ENCODE results near the gene PRR11.
"Not testable (repeated sequence)": the region's sequence is repeated elsewhere in the genome, so short reads cannot be mapped to it uniquely, and the experiment has no call there.

GRCh38 chr17:59179601-59180000, 24.1 kb downstream of the PRR11 start:
- TF ChIP-seq CTCF, POLR2A (IDR thresholded peaks at IDR 0.05): not testable (repeated sequence)

Measured in ovary (tissue), 3 donors.